GM18526 (cell line): Measurements from ENCODE around the gene CGB8.

ENCODE experiments used
- POLR2A ChIP-seq: IDR thresholded peaks from 3 replicates; pipeline ENCODE4 v1.6.1; 2011; ENCODE audit not compliant: insufficient read length; ENCODE audit errors: extremely low read depth

Gene CGB8

GRCh38 chr19:49009828-49010227 lies 39.1 kb downstream of the CGB8 start:
- no peak for TF ChIP-seq POLR2A

- no peak for TF ChIP-seq POLR2A
Measured at GRCh38 chr19:49006905-49007304, 42.0 kb downstream of the CGB8 start.

- no peak for TF ChIP-seq POLR2A
Measured at GRCh38 chr19:49004964-49005614, 43.8 kb downstream of the CGB8 start.

- TF ChIP-seq POLR2A: no peak
Measured at GRCh38 chr19:49004133-49004532, 44.8 kb downstream of the CGB8 start.

GRCh38 chr19:48999481-49000325 lies 49.2 kb downstream of the CGB8 start:
- no peak for TF ChIP-seq POLR2A

- TF ChIP-seq POLR2A: no peak
Measured at GRCh38 chr19:48997972-48998371, 50.9 kb downstream of the CGB8 start.
